ENCODE data around the gene C6orf47. TPM values are rescaled to one million over a fixed set of nuclear protein-coding genes. Genes with fewer than 3 reads are reported as not detected.

Gene C6orf47
- total and polyA plus RNA-seq, 2 of the 8 experiments (the other 6 are each of a cell fraction or from before 2014, with no cell fraction given): 4.7 to 14.6 TPM

- WGBS, 2 experiments (ENCODE audit: extremely low coverage in 1 of 2, insufficient coverage in 1 of 2, insufficient read length in 1 of 2, insufficient replicate concordance in 2 of 2, low coverage in 1 of 2, low lambda C conversion rate in 2 of 2, missing lambda C conversion rate in 1 of 2): 90% methylated on average over 11 of the region's 12 CpGs; no CpG with 5 or more reads in 1 of the 2 experiments
- Histone ChIP-seq H3K27ac (ENCODE audit: low read depth, low read length) (no peak overlapping the region), H3K79me1 (ENCODE audit: low read depth, low read length) (peaks cover 10% of the 10 kb centered on the region), H2AFZ (ENCODE audit: low read length) (no peak overlapping the region), H3K4me3 (ENCODE audit: extremely low read depth in 1 of 4, insufficient read depth in 2 of 4, low read depth in 3 of 4, low read length in 4 of 4) (peak overlapping the region in 3 of 4 experiments; percentile 85 to 94 (median 90); a peak in 5 of 8 replicates), H2BK5ac (ENCODE audit: low read depth, low read length) (no peak overlapping the region), H4K5ac (ENCODE audit: insufficient read length, low read depth, low read length) (no peak overlapping the region), H2BK12ac (ENCODE audit: low read depth, low read length) (no peak overlapping the region), H3K36me3 (ENCODE audit: control insufficient read depth in 2 of 4, insufficient read depth in 4 of 4, low read length in 3 of 4) (peaks cover 4 to 19% (median 9%) of the 10 kb centered on the region in 4 experiments; a peak in 6 of 8 replicates), H3K56ac (replicated peaks; ENCODE audit: insufficient read length, low read depth, low read length) (no peak overlapping the region), H3K4me2 (ENCODE audit: insufficient read depth in 1 of 2, low read depth in 2 of 2, low read length in 2 of 2) (peak overlapping the region; percentile 94 to 95), H3K9me3 (ENCODE audit: insufficient read depth in 2 of 2, low read depth in 1 of 2, low read length in 1 of 2) (no peaks in the 10 kb centered on the region), H3K9ac (replicated peaks in 1 of 4; ENCODE audit: extremely low read depth in 1 of 4, low read depth in 3 of 4, low read length in 3 of 4) (no peak overlapping the region), H3K27me3 (replicated peaks in 1 of 4; ENCODE audit: control insufficient read depth in 3 of 4, extremely low read depth in 1 of 4, insufficient read depth in 3 of 4, low read length in 3 of 4) (no peaks in the 10 kb centered on the region), H4K20me1 (replicated peaks in 1 of 2; ENCODE audit: control insufficient read depth in 1 of 2, insufficient read depth in 2 of 2, low read length in 2 of 2) (peaks cover 1 to 3% of the 10 kb centered on the region in 2 experiments), H2BK20ac (ENCODE audit: low read length) (no peak overlapping the region), H4K91ac (replicated peaks; ENCODE audit: insufficient read length, low read length) (no peak overlapping the region), H2BK15ac (ENCODE audit: low read length) (no peak overlapping the region), H3K4ac (replicated peaks; ENCODE audit: insufficient read length, low read depth, low read length) (no peak overlapping the region), H3K18ac (ENCODE audit: extremely low read depth, low read length) (no peak overlapping the region), H3K14ac (ENCODE audit: insufficient read length) (no peak overlapping the region), H3K79me2 (ENCODE audit: control insufficient read depth in 1 of 2, insufficient read depth in 2 of 2, low read length in 2 of 2) (peaks cover 0 to 45% of the 10 kb centered on the region in 2 experiments; a peak in 3 of 4 replicates), H3K4me1 (replicated peaks in 1 of 4; ENCODE audit: control insufficient read depth in 3 of 4, insufficient read depth in 4 of 4, low read length in 3 of 4) (peaks cover 0 to 15% (median 4%) of the 10 kb centered on the region in 4 experiments; a peak in 5 of 7 replicates), H4K8ac (ENCODE audit: extremely low read depth, insufficient read depth, low read length) (no peak overlapping the region), H2AK5ac (ENCODE audit: low read depth, low read length) (no peak overlapping the region), H3K23me2 (ENCODE audit: low read depth, low read length) (peaks cover 9% of the 10 kb centered on the region), H3K23ac (ENCODE audit: insufficient read length) (no peak overlapping the region), H2BK120ac (replicated peaks; ENCODE audit: low read depth, low read length) (no peak overlapping the region)
- ChIA-PET POLR2A (ENCODE audit: partially characterized antibody) (interaction anchor here (0.5 to 25.5 kb wide), 30 partner anchors 8 to 202 kb away, joined by 3 to 883 read pairs (median 4); partner anchors contain the start of genes AIF1, APOM, ATP6V1G2 and BAG6), CTCF (ENCODE audit: partially characterized antibody) (interaction anchor here (0.6 to 2.1 kb wide), 18 partner anchors 8 to 226 kb away, joined by 3 to 6 read pairs (median 3); partner anchors contain the start of genes ATP6V1G2, BAG6 and LY6G5B)
- DNase-seq (ENCODE audit: low read depth in 1 of 2, low spot score in 2 of 2): no peak
- no peak for FAIRE-seq
- TF ChIP-seq POU5F1 (IDR thresholded peaks at IDR 0.05; ENCODE audit: low read depth, low read length): no peak
- no peak for TF ChIP-seq CBX5 (IDR thresholded peaks at IDR 0.05; ENCODE audit: low read depth, low read length)
- TF ChIP-seq ATF2 (IDR thresholded peaks at IDR 0.05; ENCODE audit: low read length): no peak
- TF ChIP-seq RXRA (IDR thresholded peaks at IDR 0.05; ENCODE audit: insufficient read depth, low read depth, low read length): no peak
- no peak for TF ChIP-seq ASH2L (IDR thresholded peaks at IDR 0.05; ENCODE audit: low read length)
- no peak for TF ChIP-seq MAX (IDR thresholded peaks at IDR 0.05)
- TF ChIP-seq RBBP5 (IDR thresholded peaks at IDR 0.05; ENCODE audit: borderline replicate concordance, low read depth, low read length): no peak
- no peak for TF ChIP-seq POLR2AphosphoS5 (IDR thresholded peaks at IDR 0.05; ENCODE audit: low read depth, low read length)
- TF ChIP-seq MAFK (IDR thresholded peaks at IDR 0.05; ENCODE audit: low read depth, low read length): no peak
Measured at GRCh38 chr6:31661262-31662123, 915 bp upstream of the C6orf47 start.
